Erythroblast (primary cell): ENCODE measurements around the gene HAPLN3.

Source experiments
- DNase-seq, 2 experiments: peaks; one replicate each; lab custom pipeline; 2025; lab: John Stamatoyannopoulos, UW
- GATA1 ChIP-seq: IDR thresholded peaks from 2 replicates; pipeline ENCODE4 v1.6.1; 2011; ENCODE audit warnings: low read depth, mild to moderate bottlenecking, control low read depth, low read length, moderate library complexity
- POLR2A ChIP-seq: IDR thresholded peaks from 2 replicates; pipeline ENCODE4 v1.6.1; 2011; ENCODE audit warnings: mild to moderate bottlenecking, low read length

Gene HAPLN3

GRCh38 chr15:88844749-88845386 lies 50.5 kb downstream of the HAPLN3 start:
- DNase-seq, result no peak
- TF ChIP-seq POLR2A (no peak), GATA1 (no peak)

- no peak for TF ChIP-seq GATA1
- no peak for TF ChIP-seq POLR2A
- no peak for DNase-seq
These were observed 52.0 kb downstream of the HAPLN3 start for GRCh38 chr15:88843334-88843733.

GRCh38 chr15:88842156-88842555 lies 53.2 kb downstream of the HAPLN3 start:
- TF ChIP-seq POLR2A (no peak), GATA1 (no peak)
- no peak for DNase-seq

- no peak for TF ChIP-seq POLR2A
- no peak for TF ChIP-seq GATA1
- DNase-seq, result no peak
These were observed 54.1 kb downstream of the HAPLN3 start for GRCh38 chr15:88841236-88841635.

- TF ChIP-seq GATA1, result no peak
- no peak for TF ChIP-seq POLR2A
- no peak for DNase-seq
These were observed 55.4 kb downstream of the HAPLN3 start for GRCh38 chr15:88839961-88840360.

GRCh38 chr15:88839146-88839545 lies 56.2 kb downstream of the HAPLN3 start:
- TF ChIP-seq GATA1, result no peak
- TF ChIP-seq POLR2A, result no peak
- DNase-seq, result no peak

- no peak for DNase-seq
- TF ChIP-seq POLR2A (no peak), GATA1 (no peak)
These were observed 56.7 kb downstream of the HAPLN3 start for GRCh38 chr15:88838667-88839066.

GRCh38 chr15:88835646-88836045 lies 59.7 kb downstream of the HAPLN3 start:
- TF ChIP-seq POLR2A (no peak), GATA1 (no peak)
- DNase-seq, result no peak

- TF ChIP-seq POLR2A, result no peak
- no peak for TF ChIP-seq GATA1
- no peak for DNase-seq
These were observed 60.2 kb downstream of the HAPLN3 start for GRCh38 chr15:88835119-88835518.

GRCh38 chr15:88834211-88834812 lies 61.0 kb downstream of the HAPLN3 start:
- DNase-seq, result peak; percentile 11 to 39
- no peak for TF ChIP-seq POLR2A
- TF ChIP-seq GATA1, result no peak

GRCh38 chr15:88833731-88834100 lies 61.6 kb downstream of the HAPLN3 start:
- no peak for DNase-seq
- TF ChIP-seq POLR2A (no peak), GATA1 (no peak)

- DNase-seq, result no peak
- no peak for TF ChIP-seq GATA1
- no peak for TF ChIP-seq POLR2A
These were observed 62.3 kb downstream of the HAPLN3 start for GRCh38 chr15:88832820-88833730.

- TF ChIP-seq POLR2A (no peak), GATA1 (no peak)
- DNase-seq, result no peak
These were observed 65.3 kb downstream of the HAPLN3 start for GRCh38 chr15:88830016-88830415.

- TF ChIP-seq POLR2A (no peak), GATA1 (no peak)
- DNase-seq, result no peak
These were observed 66.6 kb downstream of the HAPLN3 start for GRCh38 chr15:88828791-88829190.
